Naive thymus-derived CD8-positive, alpha-beta T cell (primary cell): Measurements from ENCODE around the gene ASB15. TPM values are rescaled to one million over a fixed set of nuclear protein-coding genes. Genes with fewer than 3 reads are reported as not detected.
"Not testable (repeated sequence)": the region's sequence is repeated elsewhere in the genome, so short reads cannot be mapped to it uniquely, and the experiment has no call there.

Source experiments
- ATAC-seq, 2 donors: fragments of 150-1000 bp; cut with Tn5 transposase in 1 of 2; sonication (Bioruptor Pico), chemical (Tn5 transposase) in 1 of 2; 1 replicate in 1 of 2; 2 replicates in 1 of 2; pipeline ENCODE4 v1.10.0; 2021; ENCODE audit warnings: mild to moderate bottlenecking in 2 of 2, moderate library complexity in 2 of 2
- POLR2A ChIA-PET: fragments of 350-600 bp; sonication (Branson Sonifier 250); formaldehyde crosslinking; loops from one replicate; lab custom pipeline; 2021; ENCODE audit warnings: antibody characterized with exemption; lab: Charles Lee
- DNase-seq, 10 donors: peaks; one replicate each; pipeline versions ENCODE4 v3.0.0 to v3.0.0-alpha.2; 2020 to 2022
- H3K27ac Mint-ChIP-seq, 10 donors: one replicate each; pipeline ENCODE4 v1.8.0; 2020 to 2022; ENCODE audit warnings: mild to moderate bottlenecking in 10 of 10, mixed read lengths in 10 of 10, moderate library complexity in 4 of 10, inconsistent platforms in 1 of 10
- H3K27me3 Mint-ChIP-seq, 5 donors: one replicate each; pipeline ENCODE4 v1.8.0; 2021 to 2022; ENCODE audit warnings: mixed read lengths in 5 of 5
- H3K36me3 Mint-ChIP-seq, 3 donors: one replicate each; pipeline ENCODE4 v1.8.0; 2020 to 2022; ENCODE audit warnings: mixed read lengths in 3 of 3, mild to moderate bottlenecking in 2 of 3, inconsistent platforms in 1 of 3
- H3K4me1 Mint-ChIP-seq, 4 donors: one replicate each; pipeline ENCODE4 v1.8.0; 2021 to 2022; ENCODE audit warnings: mixed read lengths in 4 of 4
- H3K4me3 Mint-ChIP-seq, 10 donors: one replicate each; pipeline ENCODE4 v1.8.0; 2020 to 2022; ENCODE audit warnings: mild to moderate bottlenecking in 10 of 10, mixed read lengths in 10 of 10, moderate library complexity in 6 of 10, inconsistent platforms in 1 of 10
- H3K9me3 Mint-ChIP-seq, 9 donors: one replicate each; pipeline ENCODE4 v1.8.0; 2020 to 2022; ENCODE audit warnings: mixed read lengths in 9 of 9, mild to moderate bottlenecking in 3 of 9, inconsistent platforms in 1 of 9, moderate library complexity in 1 of 9
- polyA plus RNA-seq, 3 donors: library from polyadenylated mRNA; unstranded; fragments of 300-500 nt; fragmentation: Illumina TruSeq; gene quantifications; one replicate each; pipeline ENCODE4 v1.2.3, GENCODE V29; 2021
- total RNA-seq, 8 experiments: library from RNA in 2 of 8; stranded (reverse) in 2 of 8; gene quantifications; one replicate each; pipeline ENCODE4 v1.2.3 and lab custom pipeline; 2021 to 2026

Gene ASB15
- total RNA-seq = not detected
- under 1 TPM in 2 of 3 donors, not detected in 1; 0.09 to 0.11 TPM for polyA plus RNA-seq
- total RNA-seq (lab: John Stamatoyannopoulos, UW) = 0 reads per million in 6 experiments

DNA sequence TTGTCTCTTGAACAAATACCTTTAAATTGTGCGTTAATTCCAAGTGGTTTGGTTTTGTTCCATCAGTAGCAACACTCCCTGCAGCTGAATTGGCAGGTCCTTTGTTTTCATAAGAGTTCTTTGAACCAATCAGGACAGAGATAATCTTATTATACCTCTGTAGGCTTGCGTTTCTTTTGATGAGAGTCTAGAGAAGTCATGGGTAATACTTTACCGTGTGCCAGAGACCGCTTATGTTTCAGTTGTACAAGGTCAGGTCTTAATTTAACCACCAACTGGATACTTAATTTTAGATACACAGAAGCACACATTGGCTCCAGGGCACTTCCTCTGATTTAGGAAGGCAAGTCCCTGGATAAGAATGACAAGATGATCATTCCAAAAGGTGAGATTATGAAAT, at the start of gene ASB15:
TSS of gene ASB15 (plus strand) at position 292 of the 400 bp plus-strand sequence. CDS start 12,682 bp downstream, outside the sequence.
- H3K9me3 Mint-ChIP-seq = no peaks in the 10 kb centered on the region
- ATAC-seq (no peak), DNase-seq (no peak)
- POLR2A ChIA-PET = no interaction called here
- H3K4me1 Mint-ChIP-seq = no peaks in the 10 kb centered on the region
- no peaks in the 10 kb centered on the region for H3K36me3 Mint-ChIP-seq
- no peak within 1 kb of the TSS for H3K27ac Mint-ChIP-seq
- H3K27me3 Mint-ChIP-seq = peaks cover 6 to 30% (median 10%) of the 10 kb centered on the region in 5 donors
- no peak within 1 kb of the TSS for H3K4me3 Mint-ChIP-seq

DNA sequence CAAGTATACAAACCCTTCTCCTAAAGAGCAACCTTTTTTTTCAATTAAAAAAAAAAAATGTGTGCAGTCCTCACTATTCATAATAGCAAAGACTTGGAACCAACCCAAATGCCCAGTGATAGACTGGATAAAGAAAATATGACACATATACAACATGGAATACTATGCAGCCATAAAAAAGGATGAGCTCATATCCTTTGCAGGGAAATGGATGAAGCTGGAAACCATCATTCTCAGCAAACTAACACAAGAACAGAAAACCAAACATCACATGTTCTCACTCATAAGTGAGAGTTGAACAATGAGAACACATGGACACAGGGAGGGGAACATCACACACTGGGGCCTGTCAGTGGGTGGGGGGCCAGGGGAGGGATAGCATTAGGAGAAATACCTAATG, 49.5 kb upstream of the ASB15 start:
- peaks cover 5 to 63% (median 18%) of the 10 kb centered on the region in 3 donors for H3K36me3 Mint-ChIP-seq
- not testable (repeated sequence) for H3K4me3 Mint-ChIP-seq, DNase-seq

DNA sequence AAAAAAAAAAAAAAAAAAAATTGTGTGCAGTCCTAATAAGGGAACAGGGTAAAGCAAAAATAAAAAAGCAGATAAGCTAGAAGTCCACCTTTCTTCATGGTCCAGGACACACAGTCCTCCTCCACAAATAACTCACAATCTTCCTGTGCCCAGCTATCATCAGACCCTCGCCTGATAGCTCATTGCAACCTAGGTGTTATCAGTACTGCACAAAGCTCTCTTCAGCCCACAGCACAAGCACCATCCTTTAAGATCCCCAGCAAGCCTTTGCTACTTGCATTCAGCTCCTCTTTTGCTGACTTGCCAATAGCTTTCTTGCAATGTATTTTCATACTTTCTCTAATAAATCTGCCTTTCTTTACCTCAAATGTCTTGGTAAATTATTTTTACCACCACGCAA, 49.0 kb upstream of the ASB15 start:
- Mint-ChIP-seq H3K4me1 (peaks cover 19 to 43% (median 32%) of the 10 kb centered on the region in 4 donors), H3K4me3 (peak overlapping the region in 1 of 10 donors; percentile 43), H3K9me3 (no peaks in the 10 kb centered on the region), H3K36me3 (peaks cover 5 to 58% (median 18%) of the 10 kb centered on the region in 3 donors), H3K27ac (no peak overlapping the region), H3K27me3 (no peaks in the 10 kb centered on the region)
- POLR2A ChIA-PET = no interaction called here
- DNase-seq = no peak
- no peak for ATAC-seq

More for the DNA sequence above, 49.5 kb upstream of the ASB15 start:
- POLR2A ChIA-PET, H3K9me3 Mint-ChIP-seq, H3K27me3 Mint-ChIP-seq, ATAC-seq, H3K27ac Mint-ChIP-seq: not testable (repeated sequence)
- peaks cover 22 to 49% (median 37%) of the 10 kb centered on the region in 4 donors for H3K4me1 Mint-ChIP-seq

DNA sequence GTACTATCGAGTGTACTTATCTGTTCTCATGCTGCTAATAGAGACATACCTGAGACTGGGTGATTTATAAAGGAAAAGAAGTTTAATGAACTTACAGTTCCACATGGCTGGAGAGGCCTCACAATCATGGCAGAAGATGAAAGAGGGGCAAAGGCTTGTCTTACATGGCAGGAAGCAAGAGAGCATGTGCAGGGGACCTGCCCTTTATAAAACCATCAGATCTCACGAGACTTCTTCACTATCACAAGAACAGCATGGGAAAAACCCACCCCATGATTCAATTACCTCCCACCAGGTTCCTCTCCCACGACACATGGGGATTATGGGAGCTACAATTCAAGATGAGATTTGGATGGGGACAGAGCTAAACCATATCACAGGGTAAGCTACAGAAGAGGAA, 48.5 kb upstream of the ASB15 start:
- Mint-ChIP-seq H3K36me3 (peaks cover 5 to 52% (median 18%) of the 10 kb centered on the region in 3 donors), H3K27me3 (no peaks in the 10 kb centered on the region), H3K4me1 (peaks cover 20 to 40% (median 29%) of the 10 kb centered on the region in 4 donors), H3K9me3 (no peaks in the 10 kb centered on the region), H3K27ac (peak overlapping the region in 3 of 10 donors; percentile 45 to 57 (median 50)), H3K4me3 (peak overlapping the region in 1 of 10 donors; percentile 19)
- DNase-seq = no peak
- POLR2A ChIA-PET = no interaction called here
- ATAC-seq = no peak

DNA sequence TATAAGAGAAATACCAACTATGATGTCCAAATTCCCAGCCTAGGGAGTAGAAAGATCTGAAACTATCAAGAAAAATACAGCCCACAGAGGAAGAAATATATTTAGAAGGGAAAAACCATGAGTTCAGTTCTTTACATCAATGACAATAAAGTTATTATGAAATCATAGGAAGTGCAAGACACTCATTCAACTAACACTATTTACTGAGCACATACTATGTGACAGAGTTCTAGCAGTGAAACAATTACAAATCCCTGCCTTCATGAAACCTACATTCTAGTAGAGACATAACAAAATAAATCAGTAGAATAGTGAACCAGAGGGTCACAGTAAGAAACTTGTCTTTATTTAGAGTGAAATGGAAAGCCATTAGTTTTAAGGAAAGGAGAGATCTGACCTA, 46.1 kb upstream of the ASB15 start:
- Mint-ChIP-seq H3K9me3 (no peaks in the 10 kb centered on the region), H3K27me3 (peaks cover 0 to 2% (median 0%) of the 10 kb centered on the region in 5 donors), H3K4me3 (no peak overlapping the region), H3K27ac (no peak overlapping the region), H3K4me1 (peaks cover 11 to 22% (median 14%) of the 10 kb centered on the region in 4 donors), H3K36me3 (peaks cover 5 to 29% (median 15%) of the 10 kb centered on the region in 3 donors)
- no peak for DNase-seq
- ATAC-seq = no peak
- POLR2A ChIA-PET = interaction anchor here (3.0 kb wide), 1 partner anchor 21 kb away, joined by 37 read pairs; the partner anchor contains the start of gene IQUB

DNA sequence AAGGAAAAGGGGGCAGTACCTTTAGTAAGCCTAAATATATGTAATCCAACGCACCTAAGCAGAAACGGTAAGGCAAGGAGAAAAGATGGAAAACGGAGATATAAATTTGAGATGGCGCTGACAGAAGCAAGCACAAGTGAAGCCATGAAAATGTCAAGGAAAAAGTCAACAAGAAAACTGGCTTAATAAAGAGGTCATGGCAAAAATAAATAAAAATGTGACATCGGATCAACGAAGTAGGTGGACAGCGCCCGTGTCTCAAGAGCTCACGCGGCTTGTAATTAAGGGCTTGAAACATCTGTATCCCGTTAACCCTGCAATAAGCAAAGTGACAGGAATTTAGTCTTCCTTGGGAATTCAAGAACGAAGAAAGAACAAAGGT, 44.6 kb upstream of the ASB15 start:
- H3K27me3 Mint-ChIP-seq = peaks cover 0 to 5% (median 2%) of the 10 kb centered on the region in 5 donors
- no peaks in the 10 kb centered on the region for H3K9me3 Mint-ChIP-seq
- H3K4me1 Mint-ChIP-seq = peaks cover 11 to 18% (median 12%) of the 10 kb centered on the region in 4 donors
- DNase-seq (no peak), ATAC-seq (no peak)
- POLR2A ChIA-PET = interaction anchor here (1.0 to 3.0 kb wide), 3 partner anchors 9 to 192 kb away, joined by 4 to 37 read pairs (median 32); partner anchors contain the start of genes IQUB and WASL
- H3K27ac Mint-ChIP-seq = no peak overlapping the region
- H3K36me3 Mint-ChIP-seq = peaks cover 5 to 18% (median 12%) of the 10 kb centered on the region in 3 donors
- no peak overlapping the region for H3K4me3 Mint-ChIP-seq

DNA sequence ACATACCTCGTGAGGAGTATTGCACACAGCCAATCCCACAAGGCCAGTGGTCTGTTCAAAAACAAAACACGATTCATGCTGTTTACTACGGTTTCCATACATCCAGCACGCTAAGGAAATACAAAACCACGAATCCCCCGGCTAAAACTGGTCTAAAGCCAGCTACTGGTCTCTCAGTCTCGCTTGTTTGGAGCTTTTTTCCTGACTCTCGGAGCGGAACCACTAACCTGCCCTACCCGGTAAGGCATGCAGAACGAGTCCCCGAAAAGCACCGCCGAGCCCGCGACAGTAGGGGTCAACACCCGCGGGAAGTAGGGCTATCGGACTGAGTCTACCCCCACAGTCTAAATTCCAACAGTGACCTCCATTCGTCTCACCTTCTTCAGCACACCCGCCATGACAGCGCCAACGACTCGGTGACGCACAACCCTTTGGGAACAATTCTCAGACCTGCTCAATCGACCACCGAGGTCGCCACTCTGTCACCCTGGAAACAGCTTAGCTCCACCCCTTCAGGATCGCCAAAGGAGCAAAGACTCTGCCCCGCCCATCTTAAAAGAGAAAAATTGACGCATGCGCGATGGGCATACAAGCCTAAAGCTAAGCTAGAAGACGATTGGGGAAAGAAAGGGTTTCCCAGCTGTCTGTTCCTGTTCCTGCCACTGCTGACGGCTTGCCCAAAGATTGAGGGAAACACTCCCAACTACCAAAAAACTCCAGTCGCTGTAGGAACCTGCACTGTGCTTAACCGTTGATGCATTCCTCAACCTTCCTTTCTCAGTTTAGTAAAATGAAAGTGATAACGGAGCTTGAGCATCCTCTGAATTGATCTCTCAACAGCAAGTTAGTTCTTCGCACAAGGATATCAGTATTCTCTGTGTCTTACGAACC, 44.0 kb upstream of the ASB15 start, which contains the start of gene NDUFA5:
TSS of gene NDUFA5 (minus strand) at position 421 of the 891 bp plus-strand sequence. CDS start at position 398, 23 bp downstream.
- Mint-ChIP-seq H3K27ac (no peak within 1 kb of the TSS), H3K4me3 (no peak within 1 kb of the TSS), H3K9me3 (no peaks in the 10 kb centered on the region), H3K4me1 (peaks cover 10 to 13% (median 11%) of the 10 kb centered on the region in 4 donors), H3K36me3 (peaks cover 5 to 14% (median 7%) of the 10 kb centered on the region in 3 donors), H3K27me3 (peaks cover 0 to 5% (median 2%) of the 10 kb centered on the region in 5 donors)
- POLR2A ChIA-PET = interaction anchor here (1.0 to 3.0 kb wide), 4 partner anchors 9 to 192 kb away, joined by 4 to 37 read pairs (median 18); partner anchors contain the start of genes IQUB and WASL
- ATAC-seq = peak; percentile 91 to 98
- peak; percentile 81 to 99 (median 98) for DNase-seq

DNA sequence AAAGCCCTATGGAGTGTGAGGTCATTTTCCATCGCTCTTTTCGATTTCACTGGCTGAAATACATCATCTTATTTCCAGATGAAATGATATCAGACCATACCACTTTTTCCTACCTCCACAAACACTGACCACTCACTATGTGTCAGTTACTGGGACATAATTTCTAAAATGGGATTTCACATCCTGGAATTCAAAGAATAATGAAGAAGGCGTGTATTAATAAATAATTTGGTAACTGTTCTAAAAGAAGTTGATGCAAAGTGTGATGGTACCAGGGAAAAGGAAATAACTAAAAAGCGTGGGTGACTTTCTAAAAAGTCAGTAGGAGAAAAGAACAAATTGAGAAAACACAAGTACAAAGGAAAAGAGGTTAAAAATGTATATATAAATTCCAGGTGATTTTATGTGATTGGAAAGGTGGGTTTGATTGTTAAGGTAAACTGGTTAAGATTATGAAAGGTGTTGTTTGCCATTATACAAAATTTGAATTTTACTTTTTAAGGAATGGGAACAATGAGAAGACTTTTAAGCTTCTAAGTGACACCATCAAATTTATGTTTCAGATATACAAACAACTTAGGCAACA, 43.2 kb upstream of the ASB15 start:
- DNase-seq (peak in 1 of 10 donors; percentile 8), ATAC-seq (no peak)
- H3K9me3 Mint-ChIP-seq = no peaks in the 10 kb centered on the region
- H3K4me1 Mint-ChIP-seq = peaks cover 3 to 6% (median 5%) of the 10 kb centered on the region in 4 donors
- H3K4me3 Mint-ChIP-seq = no peak overlapping the region
- H3K27ac Mint-ChIP-seq = no peak overlapping the region
- POLR2A ChIA-PET = interaction anchor here (1.0 to 3.0 kb wide), 3 partner anchors 9 to 191 kb away, joined by 4 to 37 read pairs (median 32); partner anchors contain the start of genes IQUB and WASL
- peaks cover 0 to 6% (median 0%) of the 10 kb centered on the region in 3 donors for H3K36me3 Mint-ChIP-seq
- H3K27me3 Mint-ChIP-seq = peaks cover 0 to 5% (median 2%) of the 10 kb centered on the region in 5 donors

DNA sequence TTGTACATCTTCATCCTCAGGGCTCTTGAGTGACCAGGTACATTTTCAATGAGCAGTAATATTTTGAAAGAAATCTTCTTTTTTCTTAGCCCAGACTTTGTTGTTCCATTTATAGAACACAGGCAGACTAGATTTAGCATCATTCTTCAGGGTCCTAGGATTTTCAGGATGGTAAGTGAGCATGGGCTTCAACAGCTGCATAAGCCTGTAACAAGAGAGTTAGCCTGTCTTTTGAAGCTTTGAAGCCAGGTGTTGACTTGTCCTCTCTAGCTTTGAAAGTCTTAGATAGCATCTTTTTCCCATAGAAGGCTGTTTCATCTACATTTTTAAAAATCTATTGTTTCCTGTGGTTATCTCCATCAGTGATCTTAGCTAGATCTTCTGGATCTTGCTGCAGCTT, 39.5 kb upstream of the ASB15 start:
- no peak for DNase-seq
- Mint-ChIP-seq H3K36me3 (no peaks in the 10 kb centered on the region), H3K4me1 (peaks cover 0 to 4% (median 0%) of the 10 kb centered on the region in 4 donors), H3K27ac (no peak overlapping the region), H3K27me3 (peaks cover 2 to 12% (median 5%) of the 10 kb centered on the region in 5 donors), H3K4me3 (no peak overlapping the region), H3K9me3 (no peaks in the 10 kb centered on the region)
- no peak for ATAC-seq
- POLR2A ChIA-PET = interaction anchor here (0.8 kb wide), 1 partner anchor 27 kb away, joined by 3 read pairs; no protein-coding TSS in a partner anchor

DNA sequence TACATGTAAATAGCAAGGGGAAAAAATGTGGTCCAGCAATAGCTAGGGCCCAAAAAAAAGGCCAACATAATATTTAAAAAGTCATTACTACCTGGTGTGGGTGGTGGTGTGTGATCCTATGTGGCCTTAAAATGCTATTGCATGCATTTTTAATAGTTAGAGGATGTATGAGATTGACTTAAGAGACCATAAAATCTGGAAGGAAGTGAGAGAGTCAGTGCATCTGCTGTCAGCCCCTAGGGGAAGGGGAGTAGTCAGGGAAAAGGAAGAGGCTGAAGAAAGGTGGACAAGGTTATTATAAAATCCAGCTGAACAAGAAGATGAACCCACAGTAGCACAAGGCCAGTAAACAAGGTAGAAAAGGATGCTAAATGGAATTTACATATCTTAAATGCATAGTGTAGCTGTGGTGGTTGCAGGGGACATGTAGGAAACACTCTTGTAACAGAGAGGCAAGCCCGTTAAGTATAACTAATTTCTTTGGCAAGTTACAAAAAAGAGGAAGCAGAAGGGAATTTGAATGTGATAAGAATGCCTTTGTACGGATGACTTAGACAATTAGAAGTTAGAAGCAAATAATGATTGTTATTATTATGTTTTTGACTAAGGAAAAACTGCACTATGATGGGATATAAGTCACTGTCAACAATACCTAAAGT, 32.1 kb upstream of the ASB15 start:
- POLR2A ChIA-PET = no interaction called here
- ATAC-seq = peak in 1 of 2 donors; percentile 16
- no peaks in the 10 kb centered on the region for H3K9me3 Mint-ChIP-seq
- H3K27ac Mint-ChIP-seq = peak overlapping the region in 1 of 10 donors; percentile 33
- peaks cover 0 to 9% (median 5%) of the 10 kb centered on the region in 5 donors for H3K27me3 Mint-ChIP-seq
- no peaks in the 10 kb centered on the region for H3K36me3 Mint-ChIP-seq
- DNase-seq = no peak
- no peak overlapping the region for H3K4me3 Mint-ChIP-seq
- H3K4me1 Mint-ChIP-seq = peaks cover 0 to 2% (median 0%) of the 10 kb centered on the region in 4 donors

DNA sequence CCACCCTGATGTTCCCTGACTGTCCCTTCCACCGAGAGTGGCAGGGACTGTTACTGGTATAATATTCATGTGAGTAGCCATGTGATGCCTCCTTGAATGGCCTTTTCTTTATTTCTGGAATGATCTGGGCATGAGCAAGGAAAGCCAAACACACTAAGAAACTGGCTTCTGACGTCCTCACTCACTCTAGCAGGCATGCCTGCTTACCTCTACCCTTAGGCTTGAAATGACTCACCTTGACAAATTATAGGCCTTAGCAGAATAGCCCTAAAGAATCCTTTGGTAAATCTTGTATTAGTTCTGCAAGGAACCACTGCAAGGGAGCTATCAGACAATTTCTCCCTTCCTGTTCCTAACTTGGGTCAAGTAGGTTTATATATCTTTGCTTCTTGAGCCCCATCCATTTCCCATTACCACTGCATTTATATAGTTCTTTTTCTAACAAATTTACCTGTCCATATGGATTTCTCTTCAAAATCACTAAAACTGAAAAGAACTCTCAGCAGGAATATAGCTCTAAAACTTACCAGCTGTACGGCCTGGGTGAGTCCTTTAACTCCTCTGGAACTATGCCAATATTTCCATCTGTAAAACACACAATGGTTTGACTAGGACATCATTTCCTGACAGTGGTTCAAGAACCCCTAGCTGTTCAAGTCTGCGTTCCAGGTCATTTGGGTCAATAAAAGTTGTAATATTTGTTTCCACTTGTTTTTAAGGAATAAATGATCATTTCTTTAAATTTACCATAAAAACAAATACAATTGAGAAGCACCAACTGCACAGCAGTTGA, 31.0 kb upstream of the ASB15 start:
- DNase-seq = no peak
- no peak overlapping the region for H3K27ac Mint-ChIP-seq
- no peaks in the 10 kb centered on the region for H3K9me3 Mint-ChIP-seq
- H3K27me3 Mint-ChIP-seq = peaks cover 0 to 9% (median 3%) of the 10 kb centered on the region in 5 donors
- no peak overlapping the region for H3K4me3 Mint-ChIP-seq
- H3K36me3 Mint-ChIP-seq = no peaks in the 10 kb centered on the region
- peaks cover 0 to 2% (median 0%) of the 10 kb centered on the region in 4 donors for H3K4me1 Mint-ChIP-seq
- ATAC-seq = no peak
- POLR2A ChIA-PET = no interaction called here
